ENCODE measurements around the gene LAMP1. TPM values are rescaled to one million over a fixed set of nuclear protein-coding genes. Genes with fewer than 3 reads are reported as not detected.

The LAMP1 gene
- total and polyA plus RNA-seq, 2 of the 4 experiments (the other 2 are of a cell fraction) = 60.6 to 229 TPM

DNA sequence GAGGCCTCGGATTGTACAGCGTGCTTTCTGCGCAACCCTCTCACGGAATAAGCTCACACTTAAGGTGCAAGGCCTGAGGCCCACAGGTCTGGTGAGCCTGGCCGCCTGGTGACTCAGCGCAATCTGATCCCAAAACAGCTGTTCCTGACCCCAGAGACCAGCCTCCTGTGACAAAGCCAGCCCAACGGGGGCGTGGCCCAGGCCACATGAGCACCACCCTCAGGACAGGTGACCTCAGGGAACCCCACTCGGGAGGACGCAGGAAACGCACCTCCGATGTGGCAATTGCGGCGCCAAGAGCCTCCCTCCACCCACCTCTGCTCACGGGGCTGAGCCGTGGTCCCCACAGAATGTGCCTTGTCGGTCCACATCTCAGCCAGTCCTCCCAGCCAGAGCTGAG lies 40.5 kb downstream of the LAMP1 start:
- H3K56ac ChIP-seq (ENCODE audit: extremely low read depth, insufficient read depth, low read length) = no peak overlapping the region

More for the DNA sequence above, 40.5 kb downstream of the LAMP1 start:
- H2BK5ac ChIP-seq (ENCODE audit: low read depth, low read length, poor library complexity, severe bottlenecking) = no peak overlapping the region
- no peak overlapping the region for H3K4me3 ChIP-seq (ENCODE audit: insufficient read depth, low read depth, low read length)
- H3K23ac ChIP-seq (ENCODE audit: low read depth, low read length) = no peak overlapping the region
- H3K18ac ChIP-seq (ENCODE audit: low read depth, low read length) = no peak overlapping the region
- POLR2A ChIA-PET (ENCODE audit: unreplicated experiment) = no interaction called here
- H3K36me3 ChIP-seq (ENCODE audit: control insufficient read depth, insufficient read depth, low read length) = no peaks in the 10 kb centered on the region
- H3K4me2 ChIP-seq (ENCODE audit: low read depth, low read length) = no peak overlapping the region
- DNase-seq (no peak), ATAC-seq (ENCODE audit: low read depth) (no peak; the same call in 1 of the 2 replicates)
- H3K9me3 ChIP-seq (ENCODE audit: control insufficient read depth, insufficient read depth, low read length) = no peaks in the 10 kb centered on the region
- TF ChIP-seq BHLHE40 (IDR thresholded peaks at IDR 0.05; ENCODE audit: low read depth, low read length) = no peak
- no peak for TF ChIP-seq CEBPB (IDR thresholded peaks at IDR 0.05; ENCODE audit: low read depth, low read length)
- TF ChIP-seq RAD21 (IDR thresholded peaks at IDR 0.05; ENCODE audit: low read length) = no peak
- TF ChIP-seq RCOR1 (IDR thresholded peaks at IDR 0.05; ENCODE audit: insufficient replicate concordance, low read length) = no peak
- TF ChIP-seq POLR2A (IDR thresholded peaks at IDR 0.05; ENCODE audit: low read depth, low read length) = no peak
- TF ChIP-seq SMC3 (IDR thresholded peaks at IDR 0.05; ENCODE audit: low read depth, low read length) = no peak
- TF ChIP-seq NFE2L2 (IDR thresholded peaks at IDR 0.05; ENCODE audit: low read depth, low read length) = no peak
- no peak for TF ChIP-seq FOS (IDR thresholded peaks at IDR 0.05; ENCODE audit: low read depth, low read length)
- H3K9ac ChIP-seq (ENCODE audit: low read depth, low read length) = no peak overlapping the region
- intact Hi-C loops (cut with micrococcal nuclease) (no loop called here), in situ Hi-C loops (cut with MboI; ENCODE audit: low sequenced_read_pairs) (no loop called here), dilution Hi-C loops (cut with HindIII; ENCODE audit: low sequenced_read_pairs, unreplicated experiment) (no loop called here)
- no peak overlapping the region for H2AK9ac ChIP-seq (replicated peaks; ENCODE audit: low read depth, low read length, poor library complexity)
- no peak overlapping the region for H2BK15ac ChIP-seq (ENCODE audit: low read depth, low read length)
- peaks cover 2% of the 10 kb centered on the region; the same call in 1 of the 2 replicates for H3K27me3 ChIP-seq (ENCODE audit: control insufficient read depth, insufficient read depth, low read length)
- no peaks in the 10 kb centered on the region for H3K4me1 ChIP-seq (ENCODE audit: control insufficient read depth, insufficient read depth, low read length)
- H2AFZ ChIP-seq (replicated peaks; ENCODE audit: low read length, poor library complexity) = no peak overlapping the region
- no peak overlapping the region for H4K5ac ChIP-seq (ENCODE audit: low read depth, low read length)
- CTCF ChIA-PET = interaction anchor here (0.8 kb wide), 1 partner anchor 8 kb away, joined by 3 read pairs; no protein-coding TSS in a partner anchor
- no peaks in the 10 kb centered on the region for H4K20me1 ChIP-seq (ENCODE audit: insufficient read depth, low read length)
- BruUV-seq (replicated peaks) = no TSS peak
- no peak overlapping the region for H2BK120ac ChIP-seq (ENCODE audit: low read depth, low read length)
- no peak overlapping the region for H3K14ac ChIP-seq (replicated peaks; ENCODE audit: low read depth, low read length)
- H3K9me1 ChIP-seq (ENCODE audit: insufficient read depth, low read length) = no peaks in the 10 kb centered on the region
- no peak overlapping the region for H3K27ac ChIP-seq (ENCODE audit: insufficient read depth, low read length)
- H3K4ac ChIP-seq (ENCODE audit: low read depth, low read length) = no peak overlapping the region
- H2AK5ac ChIP-seq (ENCODE audit: low read depth, low read length) = no peak overlapping the region
- H3K79me1 ChIP-seq (ENCODE audit: low read depth in 1 of 2, low read length in 2 of 2) = no peaks in the 10 kb centered on the region
- no peak overlapping the region for H2BK20ac ChIP-seq (ENCODE audit: low read depth, low read length)
- H4K8ac ChIP-seq (ENCODE audit: low read depth in 2 of 2, low read length in 2 of 2) = no peak overlapping the region
- H4K91ac ChIP-seq (ENCODE audit: insufficient read depth, low read depth, low read length) = no peak overlapping the region
- WGBS, 2 experiments (ENCODE audit: extremely low coverage in 2 of 2, insufficient read length in 1 of 2) = 92% methylated on average over 8 of the region's 17 CpGs; no CpG with 5 or more reads in 1 of the 2 experiments
